ENCODE data around the gene HESX1.
A peak's percentile ranks its signal among the peaks of the same experiment; 100 is the strongest.

Gene HESX1

DNA sequence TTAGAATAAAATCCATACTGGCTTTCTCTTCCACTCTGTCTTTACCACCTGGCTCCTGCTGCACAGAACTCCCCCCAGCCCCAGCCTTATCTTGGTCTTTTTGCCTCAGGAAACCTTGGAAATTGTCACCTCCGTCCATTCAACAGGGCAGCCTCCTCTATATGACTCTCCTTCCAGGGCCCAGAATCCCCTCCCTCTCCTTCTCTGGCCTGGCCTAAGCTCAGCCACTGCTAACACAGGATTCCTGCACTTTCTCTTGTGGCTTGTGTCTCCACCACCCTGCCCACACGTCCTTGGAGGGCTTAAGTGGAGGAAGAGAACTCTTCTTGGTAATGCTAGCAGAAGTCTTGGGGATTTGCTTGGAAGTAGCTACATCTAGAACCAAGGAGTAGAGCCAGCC lies 33.1 kb downstream of the HESX1 start:
- DNase-seq (ENCODE audit: low spot score): no peak

GRCh38 chr3:57165641-57166040 lies 34.1 kb downstream of the HESX1 start:
- DNase-seq (ENCODE audit: low spot score): no peak

GRCh38 chr3:57164657-57165573 lies 34.9 kb downstream of the HESX1 start, which contains the start of gene IL17RD:
Gene IL17RD, minus strand, starts transcription at chr3:57165353. Its CDS starts 67 bp downstream, at chr3:57165286.
- peak; percentile 38 for DNase-seq (ENCODE audit: low spot score)

GRCh38 chr3:57164217-57164656 lies 35.5 kb downstream of the HESX1 start:
- DNase-seq (ENCODE audit: low spot score): no peak

DNA sequence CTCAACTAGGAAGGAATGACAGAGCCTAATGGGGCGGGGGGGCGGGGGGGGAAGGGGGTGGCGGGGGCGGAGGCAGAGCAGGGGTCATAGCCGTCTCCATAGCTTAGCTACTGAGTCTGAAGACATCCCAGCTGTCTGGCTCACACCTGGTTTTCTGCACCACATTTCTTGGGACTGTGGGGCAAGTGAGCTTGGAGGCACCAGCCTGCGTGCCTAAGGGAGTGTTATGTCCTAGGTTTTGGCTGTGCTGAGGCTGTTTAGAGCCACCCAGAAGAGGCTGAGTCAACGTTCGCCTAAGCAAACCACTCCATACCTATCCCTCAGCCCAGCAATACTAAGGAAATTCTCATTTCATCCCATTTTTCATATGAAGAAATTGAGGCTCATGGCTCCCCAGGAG lies 36.0 kb downstream of the HESX1 start:
- DNase-seq (ENCODE audit: low spot score): no peak

DNA sequence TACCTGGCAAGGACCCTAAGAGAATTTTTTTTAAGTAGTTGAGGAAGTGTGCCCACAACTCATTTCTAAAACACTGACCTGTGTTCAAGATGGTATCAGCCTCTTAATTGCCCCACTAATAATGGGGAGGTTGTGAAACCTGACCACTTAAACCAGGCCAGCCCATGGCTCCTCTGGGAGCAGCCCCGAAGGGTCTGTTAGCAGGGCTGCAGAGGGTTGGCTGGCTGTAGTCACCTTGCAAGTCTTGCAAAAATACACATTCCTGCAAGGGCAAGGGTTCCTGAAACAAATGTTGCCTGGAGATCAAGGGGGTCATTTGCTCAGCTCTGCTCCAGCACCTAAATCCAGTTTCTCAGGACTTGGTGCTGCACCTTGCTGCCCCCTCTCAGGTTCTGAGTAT lies 37.9 kb downstream of the HESX1 start:
- DNase-seq (ENCODE audit: low spot score): no peak

DNA sequence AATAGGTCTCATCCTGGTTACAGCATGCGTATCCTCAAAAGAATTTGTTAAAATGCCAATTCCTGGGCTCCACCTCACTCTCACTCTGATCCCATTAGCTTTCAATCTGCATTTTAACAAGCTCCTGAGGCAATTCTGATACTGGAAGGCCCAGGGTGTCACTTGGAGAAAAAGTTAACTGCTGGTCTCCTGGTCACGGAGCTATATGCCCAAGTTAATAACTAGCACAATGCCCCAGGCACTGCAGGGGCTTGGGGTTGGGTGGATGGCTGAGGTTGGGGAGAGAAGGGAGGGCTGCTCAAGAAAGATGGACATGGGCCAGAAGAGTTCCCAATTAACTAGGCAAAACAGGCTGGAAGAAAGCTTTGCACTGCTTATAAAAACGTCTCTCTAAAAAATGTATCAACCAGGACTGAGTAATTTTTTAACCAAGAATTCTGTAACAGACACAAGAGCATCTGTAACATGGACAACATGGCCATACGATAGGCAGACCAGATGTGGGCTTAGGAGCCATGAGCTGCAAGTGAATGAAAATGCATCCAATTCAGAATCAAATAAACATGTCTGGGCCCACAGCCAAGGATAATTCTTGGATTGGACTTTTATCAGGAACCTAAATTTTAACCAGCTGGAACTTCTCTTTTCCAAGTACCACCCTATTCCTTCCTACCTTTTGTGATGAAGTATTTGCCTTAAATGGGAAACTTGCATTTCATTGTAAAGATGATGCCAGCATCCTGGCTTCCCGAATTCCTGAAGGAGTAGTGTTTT lies 38.8 kb downstream of the HESX1 start:
- DNase-seq (ENCODE audit: low spot score): no peak

DNA sequence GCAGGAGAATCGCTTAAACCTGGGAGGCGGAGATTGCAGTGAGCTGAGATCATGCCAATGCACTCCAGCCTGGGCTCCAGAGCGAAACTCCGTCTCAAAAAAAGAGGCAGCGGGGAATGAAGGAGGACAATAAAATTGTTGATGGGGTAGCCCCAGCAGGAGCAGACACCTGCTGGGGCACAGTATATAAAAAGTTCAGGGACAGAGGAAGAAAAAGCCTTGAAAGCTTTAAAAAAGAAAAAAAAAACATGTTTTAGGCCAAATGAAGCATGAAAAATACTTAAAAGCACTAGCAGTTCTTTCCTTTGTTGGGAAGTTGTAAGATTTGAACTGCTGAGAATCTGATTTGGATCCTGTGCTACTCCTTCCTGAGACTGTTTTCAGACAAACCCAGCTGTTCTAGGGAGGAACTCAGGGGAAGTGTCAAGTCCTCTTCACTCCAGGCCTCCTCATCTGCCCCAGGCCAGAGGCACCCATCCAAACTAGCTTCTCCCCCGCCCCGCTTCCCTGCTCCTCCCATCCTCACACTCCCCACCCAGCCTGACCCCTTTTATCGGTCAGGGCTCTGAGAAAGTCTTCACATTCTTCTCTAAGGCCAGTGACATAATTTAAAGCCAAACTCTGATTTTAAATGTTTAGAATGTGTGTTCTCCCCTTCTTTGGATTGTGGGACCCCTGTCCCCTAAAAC lies 39.6 kb downstream of the HESX1 start:
- no peak for DNase-seq (ENCODE audit: low spot score)

GRCh38 chr3:57158813-57159738 lies 40.7 kb downstream of the HESX1 start:
- DNase-seq (ENCODE audit: low spot score): no peak

DNA sequence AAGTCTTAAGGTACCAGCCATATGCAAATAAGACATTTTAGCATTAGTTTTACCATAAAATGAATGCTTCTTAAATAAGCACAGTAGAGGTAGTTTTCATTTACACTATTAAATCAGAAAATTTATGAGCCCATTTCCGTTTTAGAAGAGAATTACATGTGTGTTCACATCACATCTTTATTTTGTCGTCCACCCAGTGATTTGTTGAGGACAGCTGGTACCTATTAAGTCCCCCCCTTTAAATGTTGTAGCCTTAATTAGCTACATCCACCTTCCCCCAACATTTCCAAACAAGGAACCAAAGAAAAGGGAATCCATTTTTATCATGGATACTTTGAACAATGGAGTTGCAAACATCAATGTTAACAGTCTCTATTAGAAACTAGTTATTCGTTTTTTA lies 41.5 kb downstream of the HESX1 start:
- DNase-seq (ENCODE audit: low spot score): no peak

GRCh38 chr3:57157545-57157944 lies 42.2 kb downstream of the HESX1 start:
- no peak for DNase-seq (ENCODE audit: low spot score)

DNA sequence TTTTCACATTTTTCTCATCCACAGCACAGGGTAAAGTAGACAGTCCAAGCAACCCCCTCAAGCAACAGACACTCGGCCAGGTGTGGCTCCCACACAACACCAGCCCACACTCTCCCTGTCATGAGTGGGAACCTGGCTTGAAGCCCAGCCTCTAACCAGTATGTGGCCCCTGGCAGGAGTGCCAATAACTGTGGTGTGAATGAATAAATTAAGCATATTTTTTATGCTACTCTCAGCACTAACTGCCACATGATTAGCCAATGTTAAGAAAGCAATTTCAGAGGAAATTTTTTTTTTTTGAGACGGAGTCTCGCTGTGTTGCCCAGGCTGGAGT lies 44.5 kb downstream of the HESX1 start:
- DNase-seq (ENCODE audit: low spot score): no peak

DNA sequence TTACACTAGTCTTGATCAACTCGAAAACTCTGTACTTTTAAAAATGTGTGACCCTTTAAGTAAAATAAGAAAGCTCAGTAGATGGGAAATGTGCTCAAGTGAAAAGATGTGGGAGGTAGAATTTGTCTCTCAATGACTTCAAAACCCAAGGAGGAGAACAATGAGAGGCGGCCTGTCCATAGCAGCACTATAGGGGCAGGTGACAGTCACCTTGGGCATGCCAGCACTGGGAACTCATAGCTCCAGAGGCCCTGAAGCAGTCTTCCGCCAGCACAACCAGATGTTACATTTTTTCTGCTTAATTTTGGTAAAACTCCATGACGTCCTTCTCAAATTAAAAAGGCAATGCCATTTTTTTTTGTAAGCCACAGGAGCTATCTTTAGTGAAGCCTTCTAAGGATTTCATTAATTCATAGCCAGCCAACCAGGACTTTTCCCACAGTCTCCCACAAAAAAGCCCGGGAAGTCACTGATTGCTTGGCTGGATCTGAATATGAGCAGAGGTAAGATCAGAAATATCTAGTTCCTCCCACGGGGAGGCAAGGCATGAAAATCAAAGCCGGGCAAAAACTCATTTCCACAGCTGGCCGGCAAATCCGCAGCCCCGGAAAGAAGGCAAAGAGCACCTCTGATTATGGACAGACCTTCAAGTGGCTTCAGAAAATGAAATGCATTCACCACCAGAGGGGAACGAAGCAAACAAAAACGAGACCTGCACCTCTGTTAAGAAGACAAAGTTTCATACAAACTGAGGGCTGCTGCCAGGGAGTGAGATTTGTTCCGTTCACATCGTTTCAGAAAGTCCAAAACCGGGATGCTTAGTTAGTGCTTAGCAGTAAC lies 45.1 kb downstream of the HESX1 start:
- no peak for DNase-seq (ENCODE audit: low spot score)

GRCh38 chr3:57152151-57153143 lies 47.3 kb downstream of the HESX1 start:
- no peak for DNase-seq (ENCODE audit: low spot score)

GRCh38 chr3:57151749-57152148 lies 48.0 kb downstream of the HESX1 start:
- no peak for DNase-seq (ENCODE audit: low spot score)

DNA sequence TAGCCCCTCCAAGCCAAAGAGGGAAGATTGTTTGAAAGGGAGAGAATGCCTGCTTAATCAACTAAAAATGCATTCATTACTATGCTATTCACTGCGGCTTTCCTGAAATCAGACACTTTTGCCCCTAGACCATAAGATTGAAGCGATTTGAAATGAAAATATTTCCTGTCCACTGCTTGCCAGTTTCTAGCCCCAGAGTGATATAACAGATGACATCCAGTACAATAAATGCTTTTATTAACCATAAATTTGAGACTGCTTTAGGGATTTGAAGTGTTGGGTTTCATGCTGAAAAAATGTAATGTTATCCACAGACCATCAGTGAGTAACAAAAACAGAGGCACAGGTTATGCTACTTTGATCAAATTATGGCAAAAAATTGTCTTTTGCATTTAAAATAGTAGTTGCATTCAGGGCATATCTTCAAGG lies 48.7 kb downstream of the HESX1 start:
- DNase-seq (ENCODE audit: low spot score): no peak

DNA sequence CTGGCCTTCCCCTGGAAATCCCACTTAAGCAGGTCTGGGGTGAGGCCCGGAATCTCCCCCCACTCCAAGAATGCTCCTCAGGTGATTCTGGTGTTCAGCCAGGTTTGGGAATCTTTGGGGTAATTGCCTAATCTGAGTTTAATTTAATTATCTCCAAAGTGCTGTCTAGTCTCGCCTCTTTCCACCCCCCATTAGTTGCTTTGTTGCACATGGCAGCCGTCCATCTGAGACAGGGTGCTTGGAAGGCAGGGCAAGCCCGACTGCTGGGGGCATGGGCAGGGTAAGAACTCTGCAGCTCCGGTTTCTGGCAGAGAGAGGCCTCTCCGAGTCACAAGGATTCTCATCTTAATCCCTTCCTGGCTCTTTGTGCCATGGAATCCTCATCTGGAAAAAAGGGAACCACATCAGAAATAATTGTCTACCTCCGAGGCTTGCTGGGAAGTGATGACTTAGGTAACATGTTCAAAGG lies 49.6 kb downstream of the HESX1 start:
- no peak for DNase-seq (ENCODE audit: low spot score)
